ENCODE data around the gene HES3.
A peak's percentile ranks its signal among the peaks of the same experiment; 100 is the strongest.

Gene HES3

DNA sequence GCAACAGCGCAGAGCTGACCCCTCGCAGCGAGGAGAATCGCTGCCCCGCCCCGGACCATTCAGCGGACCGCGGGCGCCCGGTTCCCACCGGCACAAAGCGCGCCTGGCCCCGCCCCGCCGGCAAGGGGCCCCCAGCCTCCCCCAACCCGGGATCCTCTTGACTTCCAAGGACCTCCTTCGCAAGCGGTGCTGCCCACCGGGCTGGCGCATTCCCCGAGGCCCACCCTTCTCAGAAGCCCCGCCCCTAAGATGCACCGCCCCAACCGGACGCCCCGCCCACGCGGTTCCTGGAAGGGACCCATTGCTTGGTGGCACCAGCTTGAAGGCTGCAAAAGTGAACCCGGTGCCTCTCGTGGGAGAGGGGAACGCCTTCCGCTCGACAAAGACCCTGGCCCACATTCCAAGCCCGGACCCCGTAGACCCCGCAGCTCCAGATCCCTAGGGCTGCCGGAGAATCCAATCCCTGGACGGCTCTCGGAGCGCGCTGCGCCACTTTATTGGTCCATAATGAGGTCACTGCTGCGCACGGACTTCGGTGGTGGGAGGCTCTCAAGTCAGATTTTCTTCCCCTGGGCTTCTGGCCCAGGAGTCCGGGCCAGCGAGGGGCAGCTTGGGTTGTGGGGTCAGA is 2.0 kb downstream of the HES3 start:
- no peak for DNase-seq (ENCODE audit: low read depth)

- peak; percentile 61 for DNase-seq (ENCODE audit: low read depth)
Observed at GRCh38 chr1:6246497-6247467, 2.8 kb downstream of the HES3 start.

- no peak for DNase-seq (ENCODE audit: low read depth)
Observed at GRCh38 chr1:6247651-6248050, 3.7 kb downstream of the HES3 start.

GRCh38 chr1:6248161-6248776 is 4.3 kb downstream of the HES3 start:
- DNase-seq (ENCODE audit: low read depth): no peak

DNA sequence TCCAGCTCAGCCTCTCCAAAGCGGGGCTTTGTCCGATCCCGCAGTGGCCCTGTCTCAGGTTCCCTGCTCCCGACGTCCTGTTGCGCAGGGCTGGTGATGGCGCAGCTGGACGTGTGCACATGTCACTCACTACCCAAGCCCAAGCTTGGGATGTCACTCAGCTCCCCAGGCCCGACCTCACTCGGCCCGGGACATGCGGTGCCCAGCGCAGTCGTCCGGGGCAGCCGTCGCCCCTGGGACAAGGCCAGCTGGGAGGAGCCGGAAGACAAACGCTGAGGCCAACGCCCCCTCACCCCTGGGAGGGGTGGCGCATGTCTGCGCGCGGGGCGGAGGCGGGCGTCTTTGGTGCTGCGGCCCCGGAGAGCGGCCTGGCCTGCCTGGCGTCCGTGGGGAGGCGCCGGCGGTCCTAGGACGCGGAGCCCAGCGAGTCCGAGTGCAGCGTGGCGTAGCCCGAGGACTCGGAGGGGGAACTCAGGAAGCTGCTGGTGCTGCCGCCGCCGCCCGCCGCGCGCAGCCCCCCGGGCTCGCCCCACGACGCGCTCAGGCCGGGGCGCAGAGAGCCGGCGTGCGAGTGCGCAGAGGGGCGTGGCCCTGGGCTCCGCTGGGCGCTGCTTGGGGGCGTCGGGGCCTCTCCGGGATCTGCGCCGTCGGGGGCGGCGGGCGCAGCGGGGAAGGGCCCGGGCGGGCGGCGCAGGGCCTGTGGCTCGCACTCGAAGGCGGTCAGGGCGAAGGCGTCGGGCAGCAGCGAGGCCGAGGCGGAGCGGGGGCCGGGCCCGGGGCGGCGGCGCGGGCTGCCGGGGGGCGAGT is 5.2 kb downstream of the HES3 start:
- DNase-seq (ENCODE audit: low read depth): no peak

GRCh38 chr1:6249739-6250689 is 6.0 kb downstream of the HES3 start:
- no peak for DNase-seq (ENCODE audit: low read depth)

DNA sequence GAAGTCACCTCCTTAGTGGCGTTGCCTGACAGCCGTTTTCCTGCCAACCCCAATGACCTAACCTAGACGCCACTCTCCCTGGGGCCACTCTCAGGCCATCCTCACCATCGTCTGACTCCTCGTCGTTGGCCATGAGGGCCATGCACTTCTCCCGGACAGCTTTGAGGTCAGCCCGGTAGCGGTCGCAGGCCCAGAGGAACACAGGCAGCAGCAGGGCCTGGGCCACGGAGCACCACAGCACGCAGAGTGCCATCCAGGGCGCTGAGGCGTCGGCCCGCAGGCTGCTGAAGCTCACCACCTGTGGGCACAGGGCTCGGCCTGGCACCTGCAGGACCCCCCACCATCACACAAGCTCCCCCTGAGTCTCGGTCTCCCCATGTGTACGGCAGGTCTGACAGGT is 7.3 kb downstream of the HES3 start:
- DNase-seq (ENCODE audit: low read depth): no peak

DNA sequence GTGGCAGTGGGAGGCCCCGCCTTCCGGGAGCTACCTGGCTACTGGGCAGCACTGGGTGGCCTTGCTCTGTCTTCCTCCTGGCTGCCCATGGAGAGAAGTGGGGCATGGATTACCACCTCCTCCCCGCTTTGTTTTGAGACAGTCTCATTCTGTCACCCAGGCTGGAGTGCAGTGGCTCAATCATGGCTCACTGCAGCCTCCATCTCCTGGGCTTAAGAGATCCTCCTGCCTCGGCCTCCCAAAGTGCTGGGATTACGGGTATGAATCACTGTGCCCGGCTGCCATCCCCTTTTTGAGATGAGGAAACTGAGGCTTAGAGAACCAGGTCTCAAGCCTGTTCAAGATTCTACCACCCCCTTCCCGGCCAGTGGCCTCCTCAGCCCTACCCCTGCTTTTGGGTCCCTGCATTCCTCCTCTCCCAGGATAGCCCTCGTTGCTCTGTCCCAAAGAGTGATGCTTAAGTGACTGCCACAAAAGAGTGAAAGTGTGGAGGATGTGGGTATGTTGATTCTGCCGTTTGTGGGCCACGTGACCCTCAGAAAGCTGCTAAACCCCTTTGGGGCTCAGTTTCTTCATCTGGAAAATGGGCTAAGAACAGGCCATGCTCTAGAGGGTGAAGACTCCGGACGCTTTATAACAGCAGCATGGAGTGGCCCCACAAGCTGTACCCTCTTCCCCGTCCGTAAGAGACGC is 7.8 kb downstream of the HES3 start:
- no peak for DNase-seq (ENCODE audit: low read depth)

DNA sequence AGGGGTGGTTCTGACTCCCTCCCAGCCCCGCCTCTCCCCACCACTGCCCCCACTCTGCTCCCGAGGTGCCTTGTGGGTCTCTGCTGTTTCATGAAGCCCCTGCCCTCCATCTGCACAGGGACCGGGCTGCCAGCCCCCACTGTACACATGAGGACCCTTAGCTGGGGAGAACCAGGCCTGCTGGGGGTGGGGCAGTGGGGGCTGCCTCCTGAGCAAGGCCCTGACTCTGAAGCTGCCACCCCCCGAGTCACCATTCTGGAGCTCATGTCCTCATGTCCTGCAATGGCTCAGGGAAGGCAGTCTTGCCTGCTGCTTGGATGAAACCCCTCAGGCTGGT is 8.4 kb downstream of the HES3 start:
- DNase-seq (ENCODE audit: low read depth): no peak

- DNase-seq (ENCODE audit: low read depth): no peak
Observed at GRCh38 chr1:6253380-6253779, 9.4 kb downstream of the HES3 start.

DNA sequence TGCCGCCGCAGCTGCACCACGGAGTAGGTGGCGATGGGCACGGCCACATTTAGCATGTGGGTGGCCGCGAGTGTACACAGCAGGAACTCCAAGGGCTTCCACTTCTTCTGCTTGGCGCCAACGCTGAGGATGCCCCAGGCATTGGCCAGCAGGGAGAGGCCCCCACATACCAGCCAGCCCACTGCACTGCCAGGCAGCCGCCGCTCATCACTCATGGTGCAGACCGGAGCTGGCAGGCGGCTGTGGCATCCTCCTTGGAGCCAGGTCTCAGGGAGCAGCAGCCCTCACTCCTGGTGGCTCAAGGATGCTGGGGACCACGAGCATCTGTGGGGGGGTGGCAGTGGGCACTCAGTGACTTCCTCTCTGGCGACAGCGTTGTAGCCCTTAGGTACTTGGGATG is 10.7 kb downstream of the HES3 start:
- DNase-seq (ENCODE audit: low read depth): no peak

- no peak for DNase-seq (ENCODE audit: low read depth)
Observed at GRCh38 chr1:6256645-6257044, 12.7 kb downstream of the HES3 start.

DNA sequence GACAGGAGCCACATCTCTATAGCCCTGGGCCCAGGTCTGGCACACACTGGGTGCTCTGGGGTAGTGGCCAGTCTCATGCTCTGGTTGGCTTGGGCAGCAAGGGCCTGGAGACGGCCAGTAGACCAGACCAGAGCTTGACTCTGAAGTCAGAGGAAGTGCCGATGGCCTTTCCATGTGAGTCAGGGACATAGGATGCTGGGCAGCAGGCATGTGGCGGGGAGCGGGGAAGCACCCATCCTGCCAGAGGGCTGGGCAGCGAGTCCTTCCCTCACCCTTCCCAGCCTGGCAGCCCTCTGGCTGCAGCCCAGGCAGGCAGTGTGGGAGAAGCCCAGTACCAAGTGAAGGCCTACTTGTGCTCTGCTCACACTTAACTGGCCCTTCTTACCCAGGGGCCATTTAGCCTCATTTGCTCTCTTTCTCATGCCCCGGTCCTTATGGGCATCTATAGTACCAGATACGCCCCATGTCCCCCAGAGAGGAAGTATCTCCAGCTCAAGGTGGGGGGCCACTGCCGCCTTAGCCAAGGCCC is 13.6 kb downstream of the HES3 start:
- no peak for DNase-seq (ENCODE audit: low read depth)

GRCh38 chr1:6258675-6259074 is 14.7 kb downstream of the HES3 start:
- no peak for DNase-seq (ENCODE audit: low read depth)

DNA sequence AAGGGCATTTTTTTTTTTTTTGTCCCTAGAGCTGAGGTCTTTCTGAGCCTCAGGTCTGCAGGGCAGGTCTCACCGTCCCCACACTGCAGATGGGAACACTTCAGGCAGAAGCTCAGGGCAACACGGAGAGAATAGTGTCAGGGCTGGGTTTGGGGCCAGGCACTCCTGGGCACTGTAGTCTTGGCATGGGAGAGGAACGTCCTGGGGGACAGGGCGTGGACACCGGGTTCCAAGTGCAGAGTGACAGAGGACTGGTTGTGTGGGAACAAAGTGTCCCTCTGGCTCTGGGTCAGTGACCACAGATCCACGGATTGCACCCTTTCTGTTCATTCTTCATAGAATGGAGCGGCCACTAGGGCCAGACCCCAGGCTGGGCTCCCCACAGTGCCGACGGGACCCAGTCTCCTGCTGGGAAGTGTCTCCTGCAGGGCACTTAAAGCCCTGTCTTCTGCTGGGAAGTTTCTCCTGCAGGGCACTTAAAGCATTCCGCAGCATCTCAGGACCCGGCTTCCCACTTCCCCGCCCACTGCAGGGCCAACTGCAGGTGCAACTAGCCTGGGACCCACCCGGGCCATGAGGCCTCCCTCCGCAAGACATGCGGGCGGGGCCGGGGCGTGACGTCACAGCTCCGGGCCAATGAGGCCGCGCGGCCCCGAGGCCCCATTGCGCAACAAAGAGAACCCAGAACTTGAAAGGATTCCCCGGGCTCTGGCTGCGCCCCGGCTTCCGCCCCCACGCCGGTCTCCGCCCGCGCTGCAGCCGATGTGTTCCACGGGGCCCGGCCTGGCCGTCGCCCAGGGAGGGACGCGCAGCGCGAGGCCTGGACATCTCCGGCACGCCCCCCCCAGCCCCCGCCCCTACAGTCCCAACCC is 15.7 kb downstream of the HES3 start:
- DNase-seq (ENCODE audit: low read depth): peak; percentile 64

- DNase-seq (ENCODE audit: low read depth): no peak
Observed at GRCh38 chr1:6260433-6260934, 16.5 kb downstream of the HES3 start.

GRCh38 chr1:6260961-6261614 is 17.1 kb downstream of the HES3 start, which contains the start of gene GPR153:
GPR153 (minus strand) TSS chr1:6261098; CDS start chr1:6254905, 6,193 bp downstream.
- peak; percentile 5 for DNase-seq (ENCODE audit: low read depth)

- DNase-seq (ENCODE audit: low read depth): no peak
Observed at GRCh38 chr1:6261615-6261995, 17.6 kb downstream of the HES3 start.
